NCI-H2227 (cell line): ENCODE data around the gene DAB2IP.
A peak's percentile ranks its signal among the peaks of the same experiment; 100 is the strongest.

Source experiments
- DNase-seq: peaks from one replicate; lab custom pipeline; 2025; ENCODE audit not compliant: unreplicated experiment; lab: John Stamatoyannopoulos, UW

Gene DAB2IP

GRCh38 chr9:121683652-121684051, 32.2 kb downstream of the DAB2IP start:
- no peak for DNase-seq

GRCh38 chr9:121684381-121685145, 33.1 kb downstream of the DAB2IP start:
- DNase-seq, result peak; percentile 18

GRCh38 chr9:121685146-121685794, 33.8 kb downstream of the DAB2IP start:
- no peak for DNase-seq

- no peak for DNase-seq
These were observed 34.5 kb downstream of the DAB2IP start for GRCh38 chr9:121685795-121686377.

DNA sequence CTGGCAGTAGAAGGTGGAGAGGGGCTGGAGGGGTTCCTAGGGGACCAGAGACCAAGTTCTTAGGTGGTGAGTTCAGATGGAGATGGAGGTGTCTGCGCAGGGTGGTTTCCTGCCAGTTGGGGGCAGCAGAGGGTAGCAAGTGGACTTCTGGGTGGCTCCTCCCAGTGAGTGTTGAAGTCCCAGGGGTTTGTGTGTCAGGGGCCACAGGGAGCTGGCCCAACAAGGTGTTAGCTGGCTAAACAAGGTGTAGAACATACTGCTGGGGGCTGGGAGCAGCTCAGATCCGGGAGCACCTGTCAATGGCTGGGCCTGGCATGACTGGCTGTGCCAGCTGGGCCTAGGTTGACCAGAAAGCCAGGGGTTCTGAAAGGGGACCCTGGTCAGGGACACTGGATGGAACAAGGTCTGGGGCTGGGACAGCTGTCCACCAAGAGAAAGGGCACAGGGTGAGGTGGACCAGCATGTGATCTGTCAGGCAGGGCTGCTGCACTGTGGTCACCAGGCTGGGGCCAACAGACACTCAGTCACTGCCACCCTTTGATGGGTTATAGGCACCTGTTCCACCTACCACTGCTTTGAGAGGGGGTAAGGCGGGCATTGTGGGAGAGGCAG, 35.6 kb downstream of the DAB2IP start:
- peak; percentile 32 for DNase-seq

- no peak for DNase-seq
These were observed 36.8 kb downstream of the DAB2IP start for GRCh38 chr9:121688146-121688680.

DNA sequence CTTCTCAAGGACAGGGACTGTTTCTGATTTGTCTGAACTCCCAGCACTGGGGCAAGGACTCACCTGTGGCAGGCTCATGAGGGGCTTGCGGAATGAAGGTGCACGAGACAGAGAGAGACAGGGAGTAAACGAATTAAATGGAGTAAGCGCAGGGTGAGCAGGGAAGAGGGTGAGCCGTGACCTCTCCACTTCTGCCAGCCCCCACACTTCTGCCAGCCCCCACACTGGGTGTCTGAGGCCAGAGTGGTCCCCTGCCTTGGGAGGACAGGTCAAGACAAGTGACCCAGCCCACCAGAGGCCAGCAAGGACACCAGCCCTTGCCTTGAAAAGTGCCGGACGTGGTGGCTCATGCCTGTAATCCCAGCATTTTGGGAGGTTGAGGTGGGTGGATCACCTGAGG, 37.2 kb downstream of the DAB2IP start:
- DNase-seq, result no peak

GRCh38 chr9:121689461-121690157, 38.2 kb downstream of the DAB2IP start:
- no peak for DNase-seq

GRCh38 chr9:121690316-121690715, 38.9 kb downstream of the DAB2IP start:
- DNase-seq, result no peak

GRCh38 chr9:121690766-121691165, 39.3 kb downstream of the DAB2IP start:
- DNase-seq, result no peak

- no peak for DNase-seq
These were observed 40.5 kb downstream of the DAB2IP start for GRCh38 chr9:121691890-121692289.

DNA sequence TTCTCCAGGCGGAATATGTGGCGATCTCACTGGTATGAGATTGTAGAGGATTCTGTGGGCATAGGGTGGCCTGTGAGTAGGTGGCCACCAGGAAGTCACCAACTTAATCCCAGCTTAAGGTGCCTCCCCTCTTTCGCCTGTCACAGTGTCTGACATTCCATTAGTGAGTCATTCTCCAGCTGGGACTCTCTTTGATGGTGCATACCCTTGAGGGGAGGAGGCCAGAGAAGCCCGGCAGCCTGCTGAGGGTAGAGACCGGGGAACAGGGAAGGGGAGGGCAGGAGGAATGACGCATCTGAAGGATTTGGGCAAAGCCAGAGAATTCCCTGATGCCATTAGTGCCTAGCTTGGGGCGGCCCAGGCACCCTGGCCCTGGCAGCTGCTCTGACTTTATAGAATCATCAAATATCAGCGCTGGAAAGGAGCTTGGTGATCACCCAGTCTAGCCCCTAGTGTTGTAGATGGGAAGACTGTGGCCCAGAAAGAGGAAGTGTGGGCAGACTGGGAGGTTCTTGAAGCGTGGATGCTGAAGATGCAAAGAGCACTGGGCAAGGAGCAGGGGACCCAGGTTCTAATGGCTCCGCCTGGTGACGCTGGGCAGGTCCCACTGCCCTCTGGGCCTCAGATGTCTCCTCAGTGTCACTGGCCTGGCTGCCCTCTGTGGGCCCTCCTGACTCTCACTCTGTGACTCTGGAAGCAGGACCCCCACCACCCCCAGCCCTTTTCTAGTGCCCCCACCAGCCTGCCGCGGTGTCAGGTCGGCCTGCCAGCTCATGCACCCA, 41.4 kb downstream of the DAB2IP start:
- DNase-seq, result no peak

DNA sequence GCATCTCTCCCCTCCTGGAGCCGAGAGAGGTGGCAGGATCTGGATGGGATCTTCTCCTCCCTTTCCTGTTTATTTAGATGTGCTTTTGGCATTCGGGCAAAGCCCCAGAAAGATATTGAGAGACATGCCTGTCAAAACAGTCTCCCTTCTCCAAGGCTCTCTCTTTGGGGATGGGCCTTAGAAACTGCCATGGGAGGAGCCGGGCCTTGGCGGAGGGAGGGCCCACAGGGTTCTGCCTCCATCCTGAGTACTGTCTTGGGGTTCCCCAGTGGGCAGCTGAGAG, 41.9 kb downstream of the DAB2IP start:
- no peak for DNase-seq

DNA sequence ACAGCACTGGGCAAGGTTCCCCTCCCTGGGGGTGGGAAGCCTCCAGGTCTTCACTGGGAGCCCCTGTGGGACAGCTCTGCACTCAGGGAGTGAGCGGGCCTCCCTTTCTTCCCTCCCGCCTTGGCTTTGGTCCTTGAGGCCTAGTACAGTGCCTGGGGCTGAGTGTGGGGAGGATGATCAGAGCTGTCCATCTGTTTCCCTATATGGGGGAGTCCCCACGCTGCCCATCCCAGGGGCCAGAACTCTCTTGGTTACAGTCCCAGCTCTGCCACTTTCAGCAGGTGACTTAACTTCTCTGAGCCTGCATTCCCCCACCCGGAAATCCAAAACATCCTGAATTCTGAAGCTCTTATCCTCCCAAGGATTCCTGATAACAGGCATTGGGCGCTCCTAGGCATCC, 42.6 kb downstream of the DAB2IP start:
- DNase-seq, result no peak

DNA sequence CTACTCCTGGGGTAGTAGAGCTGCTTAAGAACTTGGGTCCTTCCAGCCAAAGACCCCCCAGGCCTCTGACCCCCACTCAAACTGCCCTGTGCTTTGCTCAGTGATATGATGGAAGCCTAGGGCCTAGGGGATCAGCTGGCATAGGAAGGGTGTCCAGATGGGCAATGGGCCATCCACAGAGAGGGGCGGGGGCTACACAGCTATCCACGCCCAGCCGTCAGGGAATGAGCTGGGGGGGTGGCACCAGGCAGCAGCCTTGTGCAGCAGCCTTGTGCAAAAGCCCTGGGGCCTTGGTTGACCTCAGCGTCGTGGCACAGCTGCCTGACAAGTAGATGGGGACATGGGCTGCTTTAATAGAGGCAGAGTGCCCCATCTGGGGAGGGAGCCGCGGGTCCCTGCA, 43.2 kb downstream of the DAB2IP start:
- no peak for DNase-seq

GRCh38 chr9:121696930-121697329, 45.5 kb downstream of the DAB2IP start:
- DNase-seq, result no peak

GRCh38 chr9:121698627-121699570, 47.5 kb downstream of the DAB2IP start:
- DNase-seq, result peak; percentile 86

DNA sequence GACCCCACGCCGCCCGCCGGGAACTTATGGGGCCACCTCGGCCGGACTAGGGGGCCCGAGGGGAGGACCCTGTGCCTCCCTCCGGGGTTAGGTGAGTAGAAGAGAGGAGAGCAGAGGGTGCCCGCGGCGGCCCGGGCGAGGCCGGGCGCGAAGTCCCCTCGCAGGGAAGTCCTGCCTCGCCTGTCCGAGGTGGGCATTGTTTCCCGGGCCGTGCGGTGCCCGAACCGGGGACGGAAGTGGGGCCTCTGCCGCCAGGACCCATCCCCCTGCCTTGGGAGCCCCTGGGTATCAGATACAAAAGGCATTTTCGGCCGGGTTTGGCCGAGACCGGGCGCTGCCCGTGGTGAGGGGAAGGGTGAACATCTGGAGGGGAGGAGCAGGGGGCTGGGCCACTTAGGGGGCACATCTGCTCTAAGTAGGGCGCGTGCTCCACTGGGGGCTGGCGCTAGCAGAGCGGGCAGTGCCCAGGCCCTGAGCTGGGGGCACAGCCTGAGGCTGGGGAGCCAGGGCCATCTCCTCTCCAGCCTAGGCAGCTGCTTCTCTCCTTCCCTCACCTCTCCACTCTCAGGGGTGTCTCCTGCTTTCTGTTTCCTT, 48.2 kb downstream of the DAB2IP start:
- peak; percentile 26 for DNase-seq
